Measurements from ENCODE around the gene HUS1B.

DNA sequence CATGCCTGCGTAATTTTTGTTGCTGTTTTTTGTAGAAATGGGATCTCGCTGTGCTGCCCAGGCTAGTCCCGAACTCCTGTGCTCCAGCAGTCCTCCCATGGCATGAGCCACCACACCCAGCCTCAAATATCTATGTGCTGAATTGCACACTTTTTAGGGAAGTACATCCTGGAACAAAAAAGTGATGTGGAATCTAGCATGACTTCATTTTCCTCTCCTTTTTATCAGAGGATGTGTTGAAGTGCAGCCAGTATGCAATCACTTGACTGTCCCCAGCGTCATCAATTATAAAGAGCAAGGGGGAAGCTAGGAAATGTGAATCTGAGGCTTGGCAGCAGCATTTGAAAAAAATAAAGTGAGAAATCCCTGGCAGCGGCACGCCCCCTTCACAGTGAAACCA, 42.4 kb upstream of the HUS1B start:
- no peak for TF ChIP-seq POLR2A (IDR thresholded peaks at IDR 0.05)
- TF ChIP-seq, protein P1, sequence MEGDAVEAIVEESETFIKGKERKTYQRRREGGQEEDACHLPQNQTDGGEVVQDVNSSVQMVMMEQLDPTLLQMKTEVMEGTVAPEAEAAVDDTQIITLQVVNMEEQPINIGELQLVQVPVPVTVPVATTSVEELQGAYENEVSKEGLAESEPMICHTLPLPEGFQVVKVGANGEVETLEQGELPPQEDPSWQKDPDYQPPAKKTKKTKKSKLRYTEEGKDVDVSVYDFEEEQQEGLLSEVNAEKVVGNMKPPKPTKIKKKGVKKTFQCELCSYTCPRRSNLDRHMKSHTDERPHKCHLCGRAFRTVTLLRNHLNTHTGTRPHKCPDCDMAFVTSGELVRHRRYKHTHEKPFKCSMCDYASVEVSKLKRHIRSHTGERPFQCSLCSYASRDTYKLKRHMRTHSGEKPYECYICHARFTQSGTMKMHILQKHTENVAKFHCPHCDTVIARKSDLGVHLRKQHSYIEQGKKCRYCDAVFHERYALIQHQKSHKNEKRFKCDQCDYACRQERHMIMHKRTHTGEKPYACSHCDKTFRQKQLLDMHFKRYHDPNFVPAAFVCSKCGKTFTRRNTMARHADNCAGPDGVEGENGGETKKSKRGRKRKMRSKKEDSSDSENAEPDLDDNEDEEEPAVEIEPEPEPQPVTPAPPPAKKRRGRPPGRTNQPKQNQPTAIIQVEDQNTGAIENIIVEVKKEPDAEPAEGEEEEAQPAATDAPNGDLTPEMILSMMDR (IDR thresholded peaks at IDR 0.05): no peak
